Measurements from ENCODE around the gene SRPK2.
A peak's percentile ranks its signal among the peaks of the same experiment; 100 is the strongest.

SRPK2 gene

DNA sequence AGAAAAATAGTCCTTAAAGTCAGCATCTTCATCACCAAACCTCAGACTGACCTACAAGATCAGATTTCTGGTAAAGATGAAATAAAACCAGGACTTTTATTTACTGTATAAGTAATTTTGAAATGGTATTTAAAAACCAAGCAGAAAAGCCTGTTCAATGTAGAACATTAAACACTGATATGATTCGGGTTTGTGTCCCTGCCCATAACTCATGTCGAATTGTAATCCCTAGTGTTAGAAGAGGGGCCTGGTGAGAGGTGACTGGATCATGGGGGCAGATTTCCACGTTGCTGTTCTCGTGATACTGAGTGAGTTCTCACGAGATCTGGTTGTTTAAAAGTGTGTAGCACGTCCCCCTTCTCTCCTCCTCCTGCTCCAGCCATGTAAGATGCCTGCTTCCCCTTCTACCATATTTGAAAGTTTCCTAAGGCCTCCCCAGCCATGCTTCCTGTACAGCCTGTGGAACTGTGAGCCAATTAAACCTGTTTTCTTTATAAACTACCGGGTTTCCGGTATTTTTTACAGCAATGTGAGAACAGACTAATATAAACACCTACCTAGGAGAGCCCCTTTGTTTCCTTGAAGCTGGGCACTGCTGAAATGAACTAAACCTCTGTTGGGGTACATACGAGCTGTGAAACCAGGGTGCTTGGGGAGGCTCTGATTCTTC, 254.6 kb downstream of the SRPK2 start:
- DNase-seq (ENCODE audit: low read depth in 2 of 2): no peak

DNA sequence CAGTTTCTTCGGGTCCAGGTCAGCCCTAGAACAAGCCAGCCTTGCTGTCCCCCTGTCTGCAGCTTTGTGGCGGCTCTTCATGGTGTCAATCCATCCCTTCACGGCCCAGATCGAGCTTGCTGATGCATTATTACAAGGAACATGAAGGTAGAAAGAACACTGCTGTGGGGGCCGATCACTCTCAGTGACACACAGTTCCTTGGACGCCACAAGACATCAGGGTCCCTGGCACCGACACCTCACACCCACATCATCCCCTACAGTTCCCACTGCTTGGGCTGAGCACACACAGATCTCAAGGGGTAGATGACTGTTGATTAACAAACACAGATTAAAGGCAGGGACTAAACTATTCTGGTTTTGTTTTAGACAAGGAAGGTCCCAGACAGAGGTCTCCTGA, 255.4 kb downstream of the SRPK2 start:
- DNase-seq (ENCODE audit: low read depth in 2 of 2): no peak

DNA sequence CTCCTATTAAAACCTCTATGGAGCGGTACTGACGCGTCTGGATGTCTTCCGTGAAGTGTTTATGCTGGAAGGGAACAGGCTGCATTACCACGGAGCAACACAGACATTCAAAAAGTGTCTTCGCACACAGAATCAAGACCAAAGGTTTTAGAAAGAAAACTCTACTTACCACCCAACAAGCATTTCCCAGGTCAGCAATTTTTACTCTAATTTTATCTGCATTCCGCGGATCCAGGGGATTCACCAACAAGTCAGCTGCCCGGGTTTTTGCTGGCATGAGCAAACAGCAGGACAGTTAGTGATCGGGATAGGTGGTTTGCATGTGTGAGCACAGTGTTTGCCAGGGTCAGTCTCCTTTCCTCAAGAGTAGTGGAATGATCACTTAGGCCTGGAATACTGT, 255.9 kb downstream of the SRPK2 start:
- DNase-seq (ENCODE audit: low read depth in 2 of 2): no peak

DNA sequence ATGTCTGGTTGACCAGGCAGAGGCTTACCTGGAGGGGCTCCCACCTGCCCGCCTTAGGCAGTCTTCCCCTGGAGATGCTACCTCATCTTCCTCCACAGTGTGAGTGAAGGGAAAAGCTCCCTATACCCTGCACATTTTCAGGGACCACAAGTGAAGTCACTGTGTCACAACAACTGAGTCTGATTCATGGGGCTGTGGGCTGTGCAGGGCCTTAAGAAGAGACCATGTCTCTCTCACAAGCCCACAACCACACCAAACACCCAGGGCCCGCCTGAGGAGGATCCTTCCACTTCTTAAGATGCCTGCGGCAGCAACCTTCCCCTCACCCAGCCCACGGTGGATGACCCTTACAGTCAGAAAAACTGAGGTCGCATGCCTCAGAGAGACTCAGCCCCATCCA, 256.4 kb downstream of the SRPK2 start:
- peak in 1 of 2 donors; percentile 12 for DNase-seq (ENCODE audit: low read depth in 2 of 2)

DNA sequence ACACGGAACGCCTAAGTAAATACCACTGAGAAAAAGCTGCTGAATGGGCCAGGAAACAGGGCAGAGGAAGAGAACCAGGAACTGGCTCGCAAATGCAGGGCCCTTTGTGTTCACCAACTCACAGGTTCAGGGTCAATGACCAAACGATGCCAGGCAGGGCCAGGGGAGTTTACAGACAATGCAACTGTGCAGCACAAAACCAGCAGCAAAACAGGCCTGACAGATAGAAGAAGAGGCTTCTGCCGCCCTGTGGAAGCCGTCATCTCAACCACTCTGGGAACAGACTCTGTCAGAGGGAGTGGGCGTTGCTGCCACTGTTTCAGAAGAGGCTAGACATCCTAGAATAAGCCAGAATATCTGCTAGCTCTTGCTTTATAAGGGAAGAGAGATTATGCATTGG, 256.8 kb downstream of the SRPK2 start:
- peak in 1 of 2 donors; percentile 12 for DNase-seq (ENCODE audit: low read depth in 2 of 2)

DNA sequence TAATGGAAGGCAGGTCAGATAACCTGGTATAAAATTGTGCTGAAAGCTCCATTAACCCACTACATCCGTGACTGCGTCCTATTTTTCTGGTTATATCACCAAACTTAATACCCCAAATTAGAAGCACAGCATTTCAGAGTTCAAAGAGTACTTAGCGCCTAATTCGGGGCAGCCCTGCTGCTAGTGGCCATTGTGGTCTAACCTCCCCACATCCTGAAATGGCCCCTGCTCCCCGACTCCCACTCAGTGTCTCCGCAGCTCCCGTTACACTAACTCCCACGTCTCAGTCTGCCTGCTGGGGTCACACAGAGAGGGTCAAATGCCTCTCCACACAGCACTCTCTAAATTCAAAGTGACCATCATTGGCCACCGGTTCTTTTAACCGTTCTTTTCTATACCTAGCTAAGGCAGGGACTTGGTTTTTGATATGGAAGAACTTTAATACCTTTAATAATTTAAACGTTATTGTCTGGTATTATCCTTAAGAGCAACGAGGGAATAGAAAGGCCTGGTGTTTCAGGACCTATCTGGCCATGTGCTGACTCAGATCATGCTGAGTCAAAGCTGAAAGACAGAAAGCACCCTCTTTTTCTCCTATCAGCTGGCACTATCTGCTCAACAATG, 257.6 kb downstream of the SRPK2 start:
- DNase-seq (ENCODE audit: low read depth in 2 of 2): no peak

DNA sequence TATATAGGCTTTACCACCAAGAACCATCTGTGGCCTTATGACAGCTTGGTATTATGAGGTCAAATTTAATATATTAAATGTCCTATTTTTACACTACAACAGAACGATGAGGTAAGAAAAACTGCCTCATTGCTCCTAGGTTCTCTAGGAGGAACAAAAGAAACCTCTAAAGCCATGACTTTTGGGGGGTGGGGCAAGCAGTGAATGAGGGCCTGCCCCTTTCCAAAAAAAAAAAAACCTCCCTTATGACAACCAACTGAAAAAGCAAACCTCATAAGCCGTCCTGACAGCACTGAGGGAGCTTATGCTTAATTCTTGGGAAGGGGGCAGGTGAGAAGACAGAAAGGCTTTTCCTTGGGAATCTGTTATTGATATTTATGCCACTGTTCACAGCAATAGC, 258.1 kb downstream of the SRPK2 start:
- no peak for DNase-seq (ENCODE audit: low read depth in 2 of 2)

DNA sequence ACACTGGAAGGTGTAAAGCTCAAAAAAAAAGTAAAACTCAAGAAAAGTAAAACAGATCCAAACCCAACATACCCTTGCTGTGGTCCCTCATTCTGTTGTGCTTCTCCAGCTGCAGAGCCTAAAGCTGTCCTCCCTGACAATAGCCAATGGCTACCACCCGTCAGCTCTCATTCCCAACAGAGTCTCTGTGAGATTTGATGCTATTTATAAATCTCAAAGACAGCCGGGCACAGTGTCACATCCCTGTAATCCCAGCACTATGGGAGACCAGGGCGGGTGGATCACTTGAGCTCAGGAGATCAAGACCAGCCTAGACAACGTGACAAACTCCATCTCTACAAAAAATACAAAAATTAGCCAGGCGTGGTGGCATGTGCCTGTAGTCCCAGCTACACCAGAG, 258.7 kb downstream of the SRPK2 start:
- no peak for DNase-seq (ENCODE audit: low read depth in 2 of 2)

DNA sequence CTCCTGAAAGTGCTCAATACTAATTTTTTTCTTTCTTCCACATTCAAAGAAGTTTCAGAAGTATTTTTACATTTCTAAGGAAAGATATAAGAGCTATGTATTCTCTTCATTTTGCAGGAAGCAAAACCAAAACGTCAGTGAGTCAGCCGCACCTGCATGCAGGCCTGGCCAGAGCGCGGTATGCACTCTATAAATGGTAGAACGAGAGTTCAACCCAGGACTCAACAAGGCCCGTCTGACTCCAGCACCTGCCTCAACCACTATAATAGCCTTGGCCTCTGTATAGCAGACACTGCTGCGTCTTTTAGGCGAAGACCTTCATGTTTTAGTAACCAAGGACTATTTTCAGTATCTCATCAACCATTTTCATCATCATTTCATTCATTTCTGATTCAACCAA, 261.5 kb downstream of the SRPK2 start:
- DNase-seq (ENCODE audit: low read depth in 2 of 2): peak in 1 of 2 donors; percentile 17

DNA sequence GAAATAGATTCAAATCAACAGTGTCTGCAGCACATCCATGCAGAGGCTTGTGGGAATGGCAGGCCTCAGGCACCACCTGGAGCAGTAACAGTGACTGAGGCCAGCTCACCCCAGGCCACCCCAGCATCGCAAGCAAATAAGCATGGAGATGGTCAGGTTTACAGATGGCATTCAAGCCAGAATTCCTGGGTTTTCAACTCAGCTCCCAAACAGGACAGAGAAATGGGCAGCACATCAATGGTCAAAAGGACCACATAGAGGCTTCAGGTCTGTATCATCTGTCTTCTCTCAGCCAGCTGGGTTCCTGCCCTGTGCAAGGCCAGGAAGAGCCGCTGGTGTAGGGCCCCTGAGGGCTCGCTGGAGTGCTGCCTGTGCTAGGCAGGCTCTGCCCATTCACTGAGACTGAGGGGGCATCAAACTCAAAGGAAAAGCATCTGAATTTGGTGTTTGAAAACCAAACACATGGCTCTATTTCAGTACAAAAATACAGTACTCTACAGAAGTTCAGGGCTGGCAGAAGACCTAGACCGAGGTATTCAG, 262.2 kb downstream of the SRPK2 start:
- DNase-seq (ENCODE audit: low read depth in 2 of 2): no peak

DNA sequence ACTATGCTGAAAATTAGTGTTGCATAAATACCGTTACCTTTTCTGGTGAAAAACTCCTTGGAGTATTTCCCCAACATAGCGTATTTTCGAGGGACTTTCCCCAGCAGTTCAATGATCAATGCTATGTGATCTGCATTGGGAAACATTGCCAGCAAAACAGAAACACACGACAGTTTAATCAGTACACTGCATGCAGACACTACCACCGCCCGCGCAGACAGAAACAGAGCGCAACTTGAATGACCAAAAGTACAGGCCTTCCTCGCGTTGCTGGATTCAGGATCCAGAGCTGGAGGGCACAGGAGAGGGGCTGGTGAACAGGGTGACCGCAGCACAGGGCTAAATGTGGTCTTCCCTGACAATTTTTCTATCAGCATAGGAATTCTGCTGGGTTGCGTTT, 263.0 kb downstream of the SRPK2 start:
- DNase-seq (ENCODE audit: low read depth in 2 of 2): no peak

DNA sequence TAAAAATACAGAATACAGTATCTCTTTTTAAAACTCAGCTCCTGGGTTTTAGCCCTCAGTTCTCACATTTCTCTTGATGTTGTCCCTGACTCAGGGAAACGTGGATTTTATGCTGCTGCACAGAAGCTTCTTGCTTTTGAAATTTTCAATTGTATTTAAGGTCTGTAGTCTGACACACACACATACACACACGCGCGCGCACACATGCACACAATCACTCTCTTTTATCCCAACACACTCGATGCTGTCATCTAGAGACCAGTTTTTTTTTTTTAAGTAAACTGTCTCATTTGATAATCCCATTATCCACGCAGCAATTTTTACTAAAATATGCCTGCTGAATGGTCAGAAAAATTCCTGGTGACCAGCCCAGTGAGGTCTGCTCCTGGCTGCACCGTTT, 266.1 kb downstream of the SRPK2 start:
- DNase-seq (ENCODE audit: low read depth in 2 of 2): no peak

DNA sequence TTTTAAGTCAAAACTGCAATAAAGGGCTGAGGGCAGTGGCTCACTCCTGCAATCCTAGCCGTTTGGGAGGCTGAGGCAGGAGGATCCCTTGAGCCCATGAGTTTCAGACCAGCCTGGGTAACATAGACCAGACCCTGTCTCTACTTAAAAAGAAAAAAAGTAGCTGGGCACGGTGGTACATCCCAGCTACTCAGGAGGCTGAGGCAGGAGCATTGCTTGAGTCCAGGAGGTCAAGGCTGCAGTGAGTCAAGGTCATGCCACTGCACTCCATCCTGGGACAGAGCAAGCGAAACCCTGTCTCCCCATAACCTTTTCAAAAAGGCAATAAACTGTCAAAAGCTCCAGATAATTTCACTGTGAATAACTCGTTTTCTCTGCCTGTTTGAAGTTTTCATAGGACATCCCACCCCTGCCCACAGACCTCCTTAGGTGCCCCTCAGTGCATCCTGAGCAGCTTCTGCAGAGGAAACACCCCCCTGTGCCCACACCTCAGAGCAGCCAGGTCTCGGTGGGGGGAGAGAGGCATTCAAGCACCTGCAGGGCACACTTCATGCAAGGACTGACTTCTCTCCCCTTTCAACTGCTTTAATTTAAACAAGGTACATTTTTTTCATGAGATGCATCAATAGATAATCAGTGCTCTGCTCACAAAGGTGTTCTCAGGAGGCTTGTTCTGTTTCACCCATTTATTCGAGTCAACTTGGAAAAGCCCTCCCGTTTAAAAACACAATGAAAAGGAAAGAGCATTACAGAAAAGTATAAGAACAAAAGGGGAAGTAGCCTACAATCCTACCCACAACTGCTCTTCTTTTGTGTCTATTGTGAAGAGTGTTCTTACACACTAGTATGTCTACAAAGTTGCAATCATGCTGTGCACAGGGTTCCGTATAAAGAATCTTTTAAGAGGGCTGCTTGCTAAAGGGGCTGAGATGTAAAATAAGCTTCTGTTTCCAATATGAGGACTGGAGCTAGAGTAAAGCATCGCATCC, 269.8 kb downstream of the SRPK2 start:
- DNase-seq (ENCODE audit: low read depth in 2 of 2): no peak

DNA sequence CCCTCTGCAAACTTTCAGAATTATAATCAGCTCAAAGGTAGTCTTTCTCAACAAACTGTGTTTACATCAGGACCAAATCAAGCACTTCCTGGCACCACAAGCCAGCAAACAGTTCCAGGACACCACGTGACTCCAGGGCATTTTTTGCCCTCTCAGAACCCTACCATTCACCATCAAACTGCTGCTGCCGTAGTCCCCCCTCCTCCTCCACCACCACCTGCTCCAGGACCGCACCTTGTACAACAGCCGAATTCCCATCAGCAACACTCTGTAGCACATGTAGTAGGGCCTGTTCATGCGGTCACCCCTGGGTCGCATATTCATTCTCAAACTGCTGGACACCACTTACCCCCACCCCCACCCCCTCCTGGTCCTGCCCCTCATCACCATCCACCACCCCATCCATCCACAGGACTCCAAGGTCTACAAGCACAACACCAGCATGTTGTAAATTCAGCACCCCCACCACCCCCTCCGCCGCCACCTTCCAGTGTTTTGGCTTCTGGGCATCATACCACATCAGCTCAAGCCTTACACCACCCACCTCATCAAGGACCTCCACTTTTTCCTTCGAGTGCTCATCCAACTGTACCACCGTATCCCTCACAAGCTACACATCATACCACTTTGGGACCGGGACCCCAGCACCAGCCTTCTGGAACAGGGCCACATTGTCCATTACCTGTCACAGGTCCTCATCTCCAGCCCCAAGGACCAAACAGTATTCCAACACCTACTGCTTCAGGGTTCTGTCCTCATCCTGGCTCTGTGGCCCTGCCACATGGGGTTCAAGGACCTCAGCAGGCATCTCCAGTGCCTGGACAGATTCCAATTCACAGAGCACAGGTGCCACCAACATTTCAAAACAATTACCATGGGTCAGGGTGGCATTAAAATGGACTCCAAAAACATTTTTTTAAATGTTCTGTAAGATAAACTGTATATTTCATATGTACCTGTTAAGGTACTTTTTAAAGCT, 276.0 kb downstream of the SRPK2 start:
- no peak for DNase-seq (ENCODE audit: low read depth in 2 of 2)

DNA sequence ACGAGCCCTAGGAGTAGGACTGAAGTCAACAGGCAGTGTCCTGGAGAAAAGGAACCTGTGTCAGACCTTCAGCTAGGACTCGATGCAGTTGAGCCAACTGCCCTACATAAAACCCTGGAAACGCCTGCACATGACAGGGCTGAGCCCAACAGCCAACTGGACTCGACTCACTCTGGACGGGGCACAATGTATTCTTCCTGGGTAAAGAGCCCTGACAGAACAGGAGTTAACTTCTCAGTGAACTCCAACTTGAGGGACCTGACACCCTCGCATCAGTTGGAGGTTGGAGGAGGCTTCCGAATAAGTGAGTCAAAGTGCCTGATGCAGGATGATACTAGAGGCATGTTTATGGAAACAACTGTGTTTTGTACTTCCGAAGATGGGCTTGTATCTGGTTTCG, 281.3 kb downstream of the SRPK2 start:
- DNase-seq (ENCODE audit: low read depth in 2 of 2): no peak

DNA sequence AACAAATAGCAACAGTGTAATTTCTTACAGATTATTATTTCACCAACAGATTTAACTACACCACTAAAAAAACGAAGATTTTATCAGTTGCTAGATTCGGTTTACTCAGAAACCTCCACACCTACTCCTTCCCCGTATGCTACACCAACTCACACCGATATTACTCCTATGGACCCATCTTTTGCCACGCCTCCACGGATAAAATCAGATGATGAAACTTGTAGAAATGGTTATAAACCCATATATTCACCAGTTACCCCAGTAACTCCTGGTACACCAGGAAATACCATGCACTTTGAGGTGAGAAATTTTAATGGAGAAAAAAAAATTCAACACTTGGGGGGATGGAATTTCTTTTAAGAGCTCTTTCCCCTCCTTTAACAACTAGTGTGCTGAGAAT, 282.2 kb downstream of the SRPK2 start:
- no peak for DNase-seq (ENCODE audit: low read depth in 2 of 2)

DNA sequence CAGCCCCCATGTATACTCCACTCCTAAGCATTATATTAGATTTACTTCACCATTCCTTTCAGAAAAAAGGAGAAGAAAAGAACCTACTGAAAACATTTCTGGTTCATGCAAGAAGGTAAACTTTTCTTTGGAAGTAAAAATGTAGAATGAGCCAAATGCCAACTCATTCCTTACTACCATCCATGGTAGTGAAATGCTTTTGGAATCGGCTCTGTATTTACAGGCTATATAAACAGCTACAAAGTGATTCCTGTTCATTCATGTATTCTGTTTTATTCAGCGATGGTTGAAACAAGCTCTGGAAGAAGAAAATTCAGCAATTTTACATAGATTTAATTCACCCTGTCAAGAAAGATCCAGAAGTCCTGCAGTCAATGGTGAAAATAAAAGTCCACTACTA, 283.1 kb downstream of the SRPK2 start:
- no peak for DNase-seq (ENCODE audit: low read depth in 2 of 2)

DNA sequence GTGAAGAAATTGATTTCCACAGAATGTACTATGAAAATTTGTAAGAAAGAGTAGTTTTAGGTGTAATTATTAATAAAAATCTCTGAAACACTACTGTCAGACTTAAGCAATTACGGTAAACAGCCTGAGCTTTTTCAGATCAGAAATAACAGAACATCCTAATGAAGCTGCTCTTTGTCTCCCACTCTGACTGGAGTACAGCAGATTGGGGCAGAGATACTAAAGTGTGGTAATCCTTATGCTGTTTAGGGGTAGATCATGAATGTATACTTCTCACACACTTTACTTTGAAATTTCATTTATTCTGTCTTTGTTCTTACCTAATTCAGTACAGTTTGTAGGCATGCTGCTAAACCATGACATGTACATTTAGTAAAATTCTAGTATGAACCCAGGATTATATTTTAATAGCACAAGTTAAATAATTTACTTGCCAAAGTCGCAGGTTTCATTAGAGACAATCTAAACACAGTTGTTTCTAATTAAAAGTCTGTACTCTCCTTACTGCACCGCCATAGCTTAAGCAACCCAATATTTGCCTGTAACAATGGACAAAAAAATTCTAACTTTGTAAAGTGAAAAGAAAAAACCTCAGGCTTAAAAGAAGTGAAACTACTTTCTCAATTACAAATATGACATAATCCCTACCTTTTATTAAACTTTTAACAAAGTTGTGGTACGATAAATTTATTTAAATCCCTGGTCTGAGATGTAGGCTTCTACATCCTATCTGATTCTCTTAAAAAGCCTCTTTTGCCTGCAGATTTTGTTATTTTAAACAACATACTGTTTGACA, 286.0 kb downstream of the SRPK2 start:
- DNase-seq (ENCODE audit: low read depth in 2 of 2): no peak

DNA sequence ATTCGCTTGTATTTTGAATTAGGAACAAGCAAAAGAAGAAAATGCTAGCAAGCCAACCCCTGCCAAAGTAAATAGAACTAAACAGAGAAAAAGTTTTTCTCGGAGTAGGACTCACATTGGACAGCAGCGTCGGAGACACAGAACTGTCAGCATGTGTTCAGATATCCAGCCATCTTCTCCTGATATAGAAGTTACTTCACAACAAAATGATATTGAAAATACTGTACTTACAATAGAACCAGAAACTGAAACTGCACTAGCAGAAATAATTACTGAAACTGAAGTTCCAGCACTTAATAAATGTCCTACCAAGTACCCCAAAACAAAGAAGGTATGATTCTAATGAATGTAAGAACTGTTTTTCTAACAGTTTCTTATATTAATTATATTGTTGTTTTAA, 286.9 kb downstream of the SRPK2 start:
- DNase-seq (ENCODE audit: low read depth in 2 of 2): no peak

DNA sequence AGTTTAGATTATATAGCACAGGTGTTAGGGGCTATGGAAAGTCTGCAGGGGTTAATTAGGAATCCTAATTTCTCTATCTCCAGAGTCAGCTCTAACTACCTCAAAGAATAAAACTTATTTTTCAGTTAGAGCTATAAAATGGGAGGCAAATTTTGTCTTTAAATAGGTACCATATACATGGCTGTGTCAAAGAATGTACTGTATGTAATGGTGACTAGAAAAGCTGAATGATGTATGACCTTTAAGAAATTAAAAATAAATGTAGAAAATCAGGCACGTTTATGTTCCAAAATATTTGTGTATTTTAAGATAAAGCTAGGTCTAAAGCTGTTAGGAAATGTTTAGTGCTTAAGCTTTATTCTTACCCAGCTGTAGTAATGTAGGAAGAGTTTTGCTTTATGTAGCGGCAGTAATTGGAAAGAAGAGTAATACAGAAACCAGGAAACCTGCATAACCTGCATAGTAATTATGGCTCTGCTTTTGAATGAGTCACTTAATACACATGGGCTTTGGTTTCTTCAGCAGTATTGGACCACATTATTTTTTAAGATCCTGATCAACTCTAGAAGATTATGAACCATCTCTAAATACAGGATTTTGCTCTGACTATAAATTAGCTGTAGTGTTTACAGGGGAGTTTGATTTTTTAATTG, 289.7 kb downstream of the SRPK2 start:
- no peak for DNase-seq (ENCODE audit: low read depth in 2 of 2)
